ENCODE measurements around the gene DNTTIP2.
A peak's percentile ranks its signal among the peaks of the same experiment; 100 is the strongest.
"Not testable (repeated sequence)": the region's sequence is repeated elsewhere in the genome, so short reads cannot be mapped to it uniquely, and the experiment has no call there.

The DNTTIP2 gene, protein sequence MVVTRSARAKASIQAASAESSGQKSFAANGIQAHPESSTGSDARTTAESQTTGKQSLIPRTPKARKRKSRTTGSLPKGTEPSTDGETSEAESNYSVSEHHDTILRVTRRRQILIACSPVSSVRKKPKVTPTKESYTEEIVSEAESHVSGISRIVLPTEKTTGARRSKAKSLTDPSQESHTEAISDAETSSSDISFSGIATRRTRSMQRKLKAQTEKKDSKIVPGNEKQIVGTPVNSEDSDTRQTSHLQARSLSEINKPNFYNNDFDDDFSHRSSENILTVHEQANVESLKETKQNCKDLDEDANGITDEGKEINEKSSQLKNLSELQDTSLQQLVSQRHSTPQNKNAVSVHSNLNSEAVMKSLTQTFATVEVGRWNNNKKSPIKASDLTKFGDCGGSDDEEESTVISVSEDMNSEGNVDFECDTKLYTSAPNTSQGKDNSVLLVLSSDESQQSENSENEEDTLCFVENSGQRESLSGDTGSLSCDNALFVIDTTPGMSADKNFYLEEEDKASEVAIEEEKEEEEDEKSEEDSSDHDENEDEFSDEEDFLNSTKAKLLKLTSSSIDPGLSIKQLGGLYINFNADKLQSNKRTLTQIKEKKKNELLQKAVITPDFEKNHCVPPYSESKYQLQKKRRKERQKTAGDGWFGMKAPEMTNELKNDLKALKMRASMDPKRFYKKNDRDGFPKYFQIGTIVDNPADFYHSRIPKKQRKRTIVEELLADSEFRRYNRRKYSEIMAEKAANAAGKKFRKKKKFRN

DNA sequence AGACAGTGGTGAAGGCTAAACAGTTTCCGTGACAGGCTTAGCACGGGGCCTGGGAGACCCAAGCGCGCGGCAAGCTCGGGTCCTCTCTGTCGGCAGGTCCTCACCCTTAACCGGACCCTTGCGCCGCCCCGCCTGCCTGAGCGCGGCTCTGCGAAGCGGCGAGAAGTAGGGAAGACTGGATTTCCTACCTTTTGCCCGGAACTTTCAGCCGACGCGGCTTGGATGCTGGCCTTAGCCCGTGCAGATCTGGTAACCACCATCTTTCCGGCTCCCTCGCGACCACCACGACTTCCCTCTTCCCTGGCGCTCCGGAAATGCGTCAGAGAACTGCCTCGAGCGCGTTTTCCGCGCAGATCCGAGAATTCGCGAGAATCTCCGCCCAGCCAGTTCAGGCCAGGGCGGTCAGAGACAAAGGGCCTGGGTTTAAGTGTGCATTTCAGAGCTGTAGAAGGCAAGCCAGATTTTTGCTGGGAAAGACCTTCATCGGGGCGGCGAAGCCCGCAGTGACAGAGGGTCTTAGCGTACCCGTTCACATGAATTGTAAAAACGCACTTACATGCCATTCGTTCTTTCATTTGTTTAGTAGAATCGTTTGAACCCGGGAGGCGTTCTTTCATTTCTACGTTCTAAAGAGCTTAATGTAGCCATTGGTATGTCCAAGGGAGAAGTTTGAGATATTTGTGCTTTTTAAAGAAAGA is at the start of gene DNTTIP2:
Gene DNTTIP2 (minus strand): TSS at position 318 of the 698 bp plus-strand sequence. CDS start 58 bp downstream, at position 260.
- peak; percentile 97 for DNase-seq

DNA sequence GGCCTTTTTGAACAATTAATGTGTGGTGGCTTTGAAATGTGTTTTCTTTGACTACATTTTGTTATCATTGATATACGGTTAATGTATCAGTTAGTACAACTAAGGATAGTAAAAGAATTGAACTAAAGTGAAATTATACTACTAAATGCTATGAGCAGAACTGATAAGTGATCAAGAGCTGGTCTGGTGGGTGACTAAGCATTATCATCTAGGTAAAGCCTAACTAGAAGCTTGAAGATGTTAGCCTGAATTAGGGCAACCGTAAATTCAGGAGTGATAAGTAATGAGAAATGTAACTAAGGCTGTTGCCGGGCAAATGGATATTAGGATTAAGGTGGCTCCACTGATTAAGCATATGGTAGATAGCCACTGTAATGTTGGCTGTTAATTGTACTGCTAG is 46.2 kb upstream of the DNTTIP2 start:
- DNase-seq, result no peak

DNA sequence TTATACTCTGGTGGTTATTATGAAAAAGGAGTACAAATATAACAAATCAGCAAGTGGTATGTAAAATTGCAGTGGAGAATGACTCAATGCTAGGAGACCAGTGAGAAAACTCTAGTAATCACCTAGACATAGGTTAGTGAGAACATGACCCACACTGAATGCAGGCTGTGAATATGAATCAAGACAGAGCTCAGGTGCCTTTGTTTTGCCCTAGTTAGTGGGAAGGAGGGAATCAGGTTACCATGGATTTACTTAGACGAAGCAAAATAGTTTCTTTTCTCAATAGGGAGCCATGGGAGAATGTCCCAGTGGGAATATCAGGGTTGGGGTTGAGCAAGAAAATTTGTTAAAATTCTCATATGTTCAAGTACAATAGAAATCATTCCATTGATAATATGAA is 40.8 kb upstream of the DNTTIP2 start:
- no peak for DNase-seq

DNA sequence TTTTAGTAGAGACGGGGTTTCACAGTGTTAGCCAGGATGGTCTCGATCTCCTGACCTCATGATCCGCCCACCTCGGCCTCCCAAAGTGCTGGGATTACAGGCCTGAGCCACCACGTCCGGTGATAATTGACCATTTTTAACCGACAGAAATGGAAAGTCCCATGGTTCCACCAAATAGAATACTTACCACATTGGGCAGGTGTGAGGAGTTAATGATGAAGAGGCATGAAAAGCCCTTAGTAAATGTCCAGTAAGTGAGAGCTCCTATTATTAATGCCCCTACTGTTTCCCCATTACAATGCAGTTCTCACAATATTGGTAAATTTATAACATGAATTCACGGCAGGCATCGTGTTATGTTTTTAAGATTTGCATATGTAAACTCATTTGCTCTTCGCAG is 38.3 kb upstream of the DNTTIP2 start:
- no peak for DNase-seq

DNA sequence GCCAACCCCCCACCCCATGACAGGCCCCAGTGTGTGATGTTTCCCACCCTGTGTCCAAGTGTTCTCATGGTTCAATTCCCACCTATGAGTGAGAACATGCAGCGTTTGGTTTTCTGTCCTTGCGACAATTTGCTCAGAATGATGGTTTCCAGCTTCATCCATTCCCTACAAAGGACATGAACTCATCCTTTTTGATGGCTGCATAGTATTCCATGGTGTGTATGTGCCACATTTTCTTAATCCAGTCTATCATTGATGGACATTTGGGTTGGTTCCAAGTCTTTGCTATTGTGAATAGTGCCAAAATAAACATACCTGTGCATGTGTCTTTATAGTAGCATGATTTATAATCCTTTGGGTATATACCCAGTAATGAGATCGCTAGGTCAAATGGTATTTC is 31.9 kb upstream of the DNTTIP2 start:
- DNase-seq, result not testable (repeated sequence)

DNA sequence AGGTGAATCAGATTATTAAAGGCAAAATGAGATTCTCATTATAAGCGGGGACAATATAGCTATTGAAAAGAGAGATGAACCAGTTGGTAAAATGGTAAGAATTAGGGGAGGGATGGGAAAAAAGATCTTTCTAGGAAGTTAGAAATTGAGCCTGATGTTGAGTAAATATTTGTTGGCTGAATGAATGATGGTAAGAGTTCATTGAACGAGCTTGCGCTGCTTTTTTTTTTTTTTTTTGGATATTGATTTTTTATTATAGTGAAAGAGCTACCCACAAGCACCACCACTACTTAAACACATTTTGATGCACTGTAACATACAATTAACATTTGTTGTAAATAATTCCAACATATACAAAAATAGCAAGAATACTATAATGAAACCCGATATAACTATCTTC is 31.3 kb upstream of the DNTTIP2 start:
- no peak for DNase-seq

DNA sequence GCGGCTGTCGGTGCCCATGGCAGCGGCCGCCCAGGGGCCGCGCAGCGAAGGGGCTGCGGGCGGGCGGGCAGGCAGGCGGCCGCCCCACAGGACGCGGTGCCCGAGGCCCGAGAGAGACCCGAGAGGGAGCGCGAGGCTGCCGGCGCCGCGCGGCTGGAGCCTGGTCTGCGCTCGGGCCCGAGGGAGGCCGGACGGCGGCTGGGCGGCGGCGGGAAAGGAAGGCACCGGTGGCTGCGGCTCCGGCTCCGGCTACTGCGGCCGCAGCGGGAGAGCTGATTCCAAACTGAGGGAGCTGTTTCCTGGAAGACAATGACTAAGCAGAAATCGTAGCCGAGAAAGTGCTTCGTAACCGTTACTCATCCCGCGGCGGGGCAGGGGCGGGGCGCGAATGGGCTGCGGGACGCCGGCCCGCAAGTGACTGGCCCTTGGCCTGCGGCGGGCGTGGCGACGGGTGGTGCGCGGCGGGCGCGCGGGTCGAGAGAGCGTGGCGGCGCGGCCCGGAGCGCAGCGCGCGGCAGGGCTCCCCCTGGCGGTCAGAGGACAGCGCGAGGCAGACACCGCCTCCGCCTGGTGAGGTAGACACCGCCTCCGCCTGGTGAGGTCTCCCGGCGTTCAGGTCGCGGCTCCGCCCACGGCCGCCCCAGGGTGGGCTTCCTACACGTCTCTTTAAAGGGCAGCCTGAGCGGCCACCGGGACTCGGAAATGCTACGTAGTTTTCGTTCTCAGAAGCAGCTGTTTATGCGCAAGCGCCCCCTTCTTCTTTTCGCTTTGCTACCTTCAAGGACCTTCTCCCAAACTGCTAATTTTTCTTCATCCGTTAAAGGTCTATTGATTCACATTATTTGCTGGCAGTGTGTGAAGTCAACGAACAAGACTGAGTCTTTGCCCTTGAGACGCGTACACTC is 30.4 kb upstream of the DNTTIP2 start, which contains the start of gene GCLM:
Gene GCLM (minus strand): TSS at position 285 of the 905 bp plus-strand sequence. CDS start 267 bp downstream, at position 18.
- peak; percentile 94 for DNase-seq

DNA sequence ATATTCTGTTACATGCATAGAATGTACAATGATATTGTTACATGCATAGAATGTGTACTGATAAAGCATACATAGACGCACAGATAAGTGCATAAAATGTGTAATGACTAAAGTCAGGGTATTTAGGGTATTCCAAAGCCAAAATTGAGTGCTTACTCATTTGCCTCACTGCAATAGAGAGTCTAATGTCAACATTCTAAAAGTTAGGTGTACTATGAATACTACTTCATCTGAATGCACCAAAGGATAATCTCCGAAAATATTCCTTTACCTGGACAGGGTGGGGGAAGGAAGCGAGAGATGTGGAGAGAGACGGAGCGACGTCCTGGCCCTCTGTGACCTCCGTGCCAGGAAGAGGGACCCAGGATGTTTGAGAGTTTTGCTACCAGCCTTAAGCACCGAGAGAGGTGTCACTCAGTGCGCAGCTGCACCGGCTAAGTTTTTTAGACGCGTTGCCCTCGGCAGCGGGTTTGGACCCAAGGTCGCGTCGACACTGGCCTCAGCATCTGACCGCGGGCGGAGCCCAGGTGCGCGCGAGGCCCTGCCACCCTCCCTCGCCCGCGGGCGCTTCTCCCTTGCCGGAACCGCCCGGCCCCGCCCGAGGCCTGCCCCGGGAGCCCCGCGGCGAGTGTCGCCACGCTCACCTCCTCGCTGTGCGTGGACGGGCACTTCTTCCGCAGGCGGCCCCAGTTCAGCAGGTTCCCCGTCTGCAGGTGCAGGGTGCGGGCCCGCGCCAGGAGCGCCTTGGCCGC is 29.6 kb upstream of the DNTTIP2 start:
- peak; percentile 64 for DNase-seq

DNA sequence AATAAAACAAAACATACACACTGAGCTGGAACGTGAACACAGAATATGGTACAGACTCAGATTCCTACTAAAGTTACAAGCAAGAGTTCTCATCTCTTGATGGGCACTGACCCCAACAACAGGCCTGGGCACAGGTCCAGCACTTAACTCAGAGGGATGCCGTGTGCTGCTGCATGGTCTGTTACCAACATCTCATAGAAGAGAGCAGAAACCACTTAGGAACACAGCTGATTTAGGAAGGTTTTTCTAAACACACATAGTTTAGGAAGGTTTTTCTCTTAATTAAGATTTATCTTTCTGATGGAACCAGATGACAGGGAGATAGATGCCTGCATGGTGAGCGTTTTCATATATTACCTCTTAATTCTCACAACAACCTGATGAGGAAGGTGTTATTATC is 28.7 kb upstream of the DNTTIP2 start:
- DNase-seq, result peak; percentile 53

DNA sequence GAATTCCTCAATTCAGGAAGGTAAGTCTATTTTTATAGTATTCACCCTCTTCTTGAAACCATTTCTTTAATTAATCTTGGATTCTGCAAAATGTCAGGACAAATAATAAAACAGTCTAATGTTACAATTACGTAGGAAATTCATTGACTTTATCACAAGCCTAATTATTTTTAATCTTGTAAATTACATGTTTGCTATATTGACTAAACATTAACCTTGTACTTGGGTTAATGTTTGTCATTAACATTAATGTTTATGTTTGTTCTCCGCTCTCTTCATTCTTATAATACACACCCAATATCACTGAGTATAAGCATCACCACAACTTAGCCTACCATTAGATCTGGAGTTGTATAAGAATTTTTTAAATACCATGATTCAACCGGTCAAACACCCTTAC is 27.5 kb upstream of the DNTTIP2 start:
- DNase-seq, result no peak

DNA sequence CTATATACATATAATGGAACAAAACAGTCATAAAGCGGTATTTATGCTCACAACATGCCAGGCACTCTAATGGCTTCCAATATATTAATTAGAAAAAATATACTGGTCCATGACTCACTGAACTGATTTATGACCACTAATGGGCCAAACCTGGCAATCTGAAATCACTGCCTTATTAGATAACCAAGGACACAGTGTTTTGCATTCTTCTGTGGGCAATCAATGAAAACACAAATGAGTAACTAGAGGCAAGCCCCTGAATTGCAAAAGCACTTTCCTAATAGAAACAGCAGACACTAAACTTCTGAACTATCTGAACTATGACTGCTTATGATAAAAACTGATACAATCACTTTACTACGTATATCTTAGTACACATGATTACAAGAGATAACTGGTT is 26.7 kb upstream of the DNTTIP2 start:
- peak; percentile 30 for DNase-seq

DNA sequence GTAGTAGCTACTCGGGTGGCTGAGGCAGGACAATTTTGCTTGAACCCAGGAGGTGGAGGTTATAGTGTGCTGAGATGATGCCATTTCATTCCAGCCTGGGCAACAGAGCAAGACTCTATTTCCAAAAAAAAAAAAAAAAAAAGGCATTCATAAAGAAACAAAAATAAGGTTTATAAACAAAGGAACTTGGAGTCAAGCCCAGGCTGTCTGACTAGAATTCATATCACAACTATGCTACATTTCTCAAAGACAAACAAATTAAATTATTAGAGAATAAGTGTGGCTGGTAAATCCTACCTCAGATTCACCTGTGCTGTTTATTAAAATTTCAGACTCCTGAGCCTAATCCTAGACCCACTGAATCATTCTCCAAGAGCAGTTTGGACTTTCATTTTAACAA is 26.0 kb upstream of the DNTTIP2 start:
- no peak for DNase-seq

DNA sequence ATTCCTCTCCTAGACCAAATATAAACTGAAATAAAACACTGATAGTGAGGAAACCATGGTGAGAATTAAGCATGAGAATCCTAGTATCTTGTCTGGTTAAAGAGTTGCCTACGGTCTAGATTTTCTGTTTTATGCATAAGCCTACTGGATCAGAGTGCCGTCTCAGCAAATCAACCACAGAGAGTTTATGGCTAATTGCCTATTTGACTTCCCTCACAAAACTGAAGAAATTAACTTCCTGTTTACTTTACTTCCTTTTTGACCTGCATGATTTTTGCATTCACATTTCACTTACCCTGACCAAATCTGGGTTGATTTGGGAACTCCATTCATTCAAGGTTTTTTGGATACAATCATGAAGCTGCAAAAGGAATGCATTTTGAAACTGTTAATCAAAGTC is 25.2 kb upstream of the DNTTIP2 start:
- DNase-seq, result peak; percentile 51

DNA sequence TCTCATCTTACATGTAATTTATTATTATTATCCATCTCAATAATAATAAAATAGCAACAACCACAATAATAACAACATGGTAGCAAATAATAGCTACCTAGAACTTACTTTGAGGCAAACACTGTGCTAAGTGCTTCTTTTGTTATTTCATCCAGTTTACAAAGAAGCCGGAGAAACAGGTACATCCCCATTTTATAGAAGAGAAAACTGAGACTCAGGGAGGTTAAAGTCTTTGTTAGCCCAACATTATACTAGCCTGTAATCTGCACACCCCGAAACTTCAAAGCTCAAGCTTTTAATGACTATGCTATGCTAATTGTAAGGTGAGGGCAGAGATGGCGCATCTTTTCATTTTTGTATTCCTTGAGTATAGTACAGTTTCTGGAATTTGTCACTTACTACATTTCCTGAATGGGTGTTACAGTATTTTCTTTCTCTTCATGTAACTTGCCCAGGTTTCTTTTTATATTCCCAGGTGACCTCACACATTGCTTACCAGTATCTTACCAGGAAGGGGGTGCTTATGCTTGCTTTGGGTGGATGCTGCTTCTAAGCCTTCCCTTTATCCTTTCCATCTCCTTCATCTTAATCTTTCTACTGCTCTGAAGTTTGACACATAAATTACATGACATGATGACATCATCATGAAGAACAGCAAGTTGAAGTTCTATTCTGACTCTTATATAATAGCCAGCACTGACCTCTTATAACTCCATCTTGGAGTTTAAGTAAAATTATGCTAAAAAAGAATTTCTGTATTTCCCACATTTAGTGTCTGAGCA is 21.9 kb upstream of the DNTTIP2 start:
- no peak for DNase-seq

DNA sequence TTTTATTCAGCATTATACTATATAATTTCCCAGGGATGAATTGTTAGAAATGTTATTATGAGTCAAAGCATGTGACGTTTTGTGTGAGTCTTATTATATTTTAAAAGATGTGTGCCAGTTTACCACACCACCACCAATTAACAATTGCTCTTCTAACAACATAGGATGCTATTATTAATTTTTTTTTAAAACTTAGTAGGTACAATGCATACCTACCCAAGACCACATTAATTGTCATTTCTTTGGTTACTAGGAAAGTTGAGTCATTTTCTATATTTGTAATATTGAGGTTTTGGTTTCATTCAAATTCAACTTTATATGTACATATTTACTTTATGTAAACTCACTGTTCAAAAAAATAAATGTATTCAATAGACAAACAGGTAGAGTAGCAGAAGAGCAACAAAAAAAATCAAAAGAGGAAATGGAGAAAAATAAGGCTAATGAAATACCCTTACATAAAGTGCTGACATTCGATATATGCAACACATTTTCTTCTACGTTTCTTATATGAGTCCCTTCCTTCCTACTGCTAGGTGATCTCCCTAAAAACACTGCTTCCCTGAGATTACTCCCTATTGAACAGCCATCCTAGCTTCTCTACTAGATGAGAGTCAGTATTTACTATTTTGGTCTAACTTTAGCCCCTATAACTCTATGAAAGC is 20.7 kb upstream of the DNTTIP2 start:
- no peak for DNase-seq

DNA sequence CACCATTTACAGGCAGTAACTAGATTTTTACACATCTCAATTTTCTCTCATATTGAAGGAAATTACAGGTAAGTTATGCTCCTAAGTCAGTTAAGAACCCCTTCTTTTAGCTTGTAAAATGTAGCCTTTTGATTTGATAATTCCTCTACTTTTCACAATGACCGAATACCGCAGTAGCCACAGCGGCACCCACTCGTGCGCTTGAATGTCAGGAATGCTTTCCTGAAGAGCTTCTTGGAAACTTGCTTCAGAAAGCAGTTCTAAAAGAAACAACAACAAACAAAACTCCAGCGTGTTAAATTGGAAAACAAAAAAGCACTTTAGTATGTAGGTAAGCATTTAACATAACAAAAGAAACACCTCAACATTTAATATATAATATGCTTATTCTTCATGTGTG is 9.9 kb upstream of the DNTTIP2 start:
- DNase-seq, result no peak

DNA sequence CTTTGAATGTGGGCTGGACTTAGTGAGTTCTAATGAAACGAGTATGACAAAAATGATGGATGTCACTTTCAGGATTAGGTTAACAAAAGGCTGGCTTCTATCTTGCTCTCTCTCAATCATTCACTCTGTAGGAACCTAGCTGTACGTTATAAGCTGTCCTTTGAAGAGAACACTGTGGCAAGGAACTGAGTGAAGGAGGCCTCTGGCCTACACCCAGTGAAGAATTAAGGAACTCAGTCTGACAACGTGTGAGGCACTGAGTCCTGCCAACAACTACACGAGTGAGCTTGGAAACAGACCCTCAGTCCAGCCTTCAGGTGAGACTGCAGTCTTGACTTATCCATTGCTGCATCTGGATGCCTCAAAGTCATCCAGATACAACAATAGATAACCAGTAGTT is 3.3 kb upstream of the DNTTIP2 start:
- DNase-seq, result no peak

DNA sequence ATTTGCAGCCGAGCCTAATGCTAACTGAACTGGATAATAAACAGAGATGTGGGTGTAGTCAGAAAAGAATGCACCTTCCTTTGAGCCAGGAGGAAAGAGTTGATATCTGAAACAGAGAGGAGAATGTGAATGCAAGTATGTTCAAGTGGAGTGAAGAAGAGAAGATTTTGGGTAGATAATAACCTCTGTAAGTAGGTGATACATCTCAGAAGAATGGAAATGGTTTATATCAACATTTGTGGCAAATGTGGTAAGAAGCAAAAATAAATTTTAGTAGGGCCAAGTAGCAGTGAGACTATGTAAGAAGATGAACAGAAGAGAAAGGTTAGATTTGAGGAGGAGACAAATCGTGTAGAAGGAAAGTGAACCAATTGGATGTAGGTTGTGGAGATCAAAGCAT is 1.7 kb upstream of the DNTTIP2 start:
- DNase-seq, result no peak

DNA sequence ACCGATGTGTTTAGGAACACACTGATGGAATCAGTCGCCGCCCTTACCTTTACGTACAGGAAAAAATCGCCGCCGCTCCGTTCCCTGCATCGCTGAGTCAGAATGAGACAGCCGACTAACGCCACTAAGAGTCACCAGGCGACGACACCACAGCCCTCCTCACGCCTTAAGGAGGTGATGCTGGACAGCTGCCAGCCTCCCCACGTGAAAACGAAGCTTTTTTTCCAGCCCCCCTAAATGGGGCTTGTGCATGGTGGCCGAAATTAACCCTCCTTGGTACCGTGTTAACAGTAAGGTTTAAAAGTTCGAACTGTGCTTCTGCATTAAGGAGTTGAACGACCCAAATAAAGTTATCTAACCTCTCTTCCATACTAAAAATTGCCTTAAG is 511 bp downstream of the DNTTIP2 start:
- DNase-seq, result peak; percentile 81

DNA sequence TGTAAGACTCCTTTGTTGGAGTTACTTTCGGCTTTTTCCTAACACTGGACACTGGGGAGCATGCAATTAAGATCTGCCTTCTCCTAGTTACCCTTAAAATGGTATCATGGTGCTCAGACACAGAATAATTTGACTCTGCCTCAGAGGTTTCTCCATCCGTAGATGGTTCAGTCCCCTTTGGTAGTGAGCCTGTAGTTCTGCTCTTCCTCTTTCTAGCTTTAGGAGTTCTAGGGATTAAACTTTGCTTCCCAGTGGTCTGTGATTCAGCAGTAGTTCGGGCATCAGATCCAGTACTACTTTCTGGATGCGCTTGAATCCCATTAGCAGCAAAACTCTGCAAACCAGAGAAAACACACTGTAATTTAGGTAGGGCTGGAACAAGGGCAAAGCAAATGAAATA is 1.5 kb downstream of the DNTTIP2 start:
- DNase-seq, result no peak

Data from hematopoietic multipotent progenitor cell treated with erythropoietin and hydrocortisone succinate and interleukin-3 and kit ligand, for 6 days (in vitro differentiated cells).